Stimulated activated CD4-positive, alpha-beta T cell treated with anti-CD3 and anti-CD28 coated beads, Interleukin-15, amount 100 ng/mL, for 24 hours (primary cell): ENCODE data around the gene ARMC3.
"Not testable (repeated sequence)": the region's sequence is repeated elsewhere in the genome, so short reads cannot be mapped to it uniquely, and the experiment has no call there.

ENCODE experiments used
- DNase-seq: peaks from one replicate; pipeline ENCODE4 v3.0.0-alpha.2; 2020

ARMC3 gene

GRCh38 chr10:23053036-23053435 lies 125.2 kb downstream of the ARMC3 start:
- DNase-seq: no peak

- DNase-seq: no peak
Measured at GRCh38 chr10:23055424-23056185, 127.8 kb downstream of the ARMC3 start.

DNA sequence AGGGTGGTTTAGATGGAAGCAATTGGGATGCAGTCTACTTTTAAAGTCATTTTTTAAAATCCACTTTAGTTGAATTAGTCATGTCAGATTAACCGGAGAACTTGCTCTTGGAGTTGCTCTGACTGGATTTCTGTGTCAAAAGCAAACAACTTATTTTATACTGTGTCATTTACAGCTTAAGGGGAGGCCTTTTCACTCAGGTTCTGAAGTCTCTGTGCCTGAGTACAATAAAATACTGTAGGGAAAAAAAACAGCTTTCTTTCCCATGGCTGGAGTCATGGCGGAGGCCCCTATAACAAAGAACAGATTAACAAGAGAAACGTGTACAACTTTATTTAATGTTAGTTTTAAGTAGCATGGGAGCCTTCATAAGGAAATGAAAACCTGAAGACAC lies 128.3 kb downstream of the ARMC3 start:
- no peak for DNase-seq

DNA sequence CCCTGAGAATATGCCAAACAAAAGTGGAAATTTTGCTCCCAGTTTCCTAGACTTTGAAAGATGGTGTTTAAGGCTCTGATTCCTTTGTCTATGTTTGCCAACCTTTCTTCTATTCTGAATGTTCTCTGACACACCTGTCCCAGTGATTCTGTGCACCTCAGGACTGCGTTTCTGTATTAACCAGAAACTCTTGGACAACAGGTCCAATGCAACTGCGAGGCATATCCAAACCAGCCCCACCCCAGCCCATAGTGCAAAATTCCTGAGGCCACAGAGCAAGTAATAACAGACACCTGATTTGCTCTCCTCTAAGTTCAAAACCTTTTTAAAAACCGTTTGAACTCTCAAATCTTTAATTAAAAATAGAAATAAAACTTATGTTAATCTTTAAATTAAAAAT lies 130.5 kb downstream of the ARMC3 start:
- no peak for DNase-seq

DNA sequence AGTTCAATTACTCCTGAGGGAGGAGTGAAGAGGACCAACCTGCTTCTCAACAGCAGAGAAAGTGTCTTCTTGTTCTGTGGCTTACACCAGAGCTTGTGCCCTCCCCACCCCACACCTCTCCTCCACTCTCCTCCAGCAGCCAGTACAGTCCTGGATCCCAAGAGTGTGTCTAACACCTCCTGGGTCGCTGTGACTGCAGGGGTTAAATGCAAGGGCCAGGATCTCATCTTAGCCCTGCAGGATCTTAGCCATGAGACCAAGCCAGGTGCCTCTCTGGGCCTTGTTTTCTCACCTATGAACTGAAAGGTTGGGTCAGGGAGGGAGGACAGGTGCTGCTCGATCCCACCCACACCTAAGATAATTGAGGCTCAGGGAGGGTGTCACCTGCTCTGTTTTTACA lies 133.1 kb downstream of the ARMC3 start:
- DNase-seq: no peak

GRCh38 chr10:23063045-23063972 lies 135.5 kb downstream of the ARMC3 start:
- no peak for DNase-seq

DNA sequence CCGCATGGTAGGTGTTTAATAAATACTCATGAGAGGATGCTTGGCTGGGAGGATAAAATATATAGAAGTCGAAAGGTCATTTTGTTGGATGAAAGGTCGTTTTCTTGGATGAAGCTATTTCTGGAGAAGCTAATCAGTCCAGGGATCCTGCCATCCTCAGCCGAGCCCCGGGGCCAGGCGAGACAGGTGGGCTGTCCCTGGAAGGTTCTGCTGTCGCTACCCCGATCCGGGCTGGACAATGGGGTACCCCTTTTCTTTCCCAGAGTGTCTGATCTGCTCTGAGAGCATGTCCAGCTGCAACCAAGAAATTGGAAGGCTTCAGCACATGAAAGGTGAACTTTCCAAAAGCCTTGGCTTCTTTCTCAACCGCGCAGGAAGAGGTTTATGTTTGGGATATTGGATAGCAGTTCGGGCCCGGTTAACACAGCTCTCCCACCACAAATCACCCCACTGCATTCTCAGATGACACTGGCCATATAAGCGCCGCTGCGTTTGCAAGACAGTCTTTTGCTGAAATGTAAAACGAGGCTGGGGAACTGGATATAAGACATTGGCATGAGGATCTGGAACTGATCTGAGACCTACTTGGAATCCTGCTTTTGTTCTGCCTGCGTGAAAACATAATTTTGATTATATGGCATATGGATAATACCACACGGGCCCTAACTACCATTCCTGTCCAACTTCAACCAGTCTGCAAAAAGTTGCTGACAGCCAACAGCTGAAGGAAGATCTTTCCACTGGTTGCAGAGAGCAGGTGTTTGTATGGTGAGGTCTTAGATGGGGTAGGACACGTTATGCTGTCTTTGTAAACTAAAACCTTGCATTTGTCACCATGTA lies 136.3 kb downstream of the ARMC3 start:
- DNase-seq: no peak

DNA sequence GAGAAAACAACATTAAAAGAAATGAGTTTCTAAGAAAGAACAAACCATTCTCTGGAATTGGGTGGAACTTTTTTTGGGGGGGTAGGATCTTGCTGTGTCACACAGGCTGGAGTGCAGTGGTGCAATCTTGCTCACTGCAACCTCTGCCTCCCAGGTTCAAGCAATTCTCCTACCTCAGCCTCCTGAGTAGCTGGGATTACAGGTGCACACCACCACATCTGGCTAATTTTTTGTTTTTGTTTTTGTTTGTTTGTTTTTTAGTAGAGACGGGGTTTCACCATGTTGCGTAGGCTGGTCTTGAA lies 136.9 kb downstream of the ARMC3 start:
- not testable (repeated sequence) for DNase-seq

DNA sequence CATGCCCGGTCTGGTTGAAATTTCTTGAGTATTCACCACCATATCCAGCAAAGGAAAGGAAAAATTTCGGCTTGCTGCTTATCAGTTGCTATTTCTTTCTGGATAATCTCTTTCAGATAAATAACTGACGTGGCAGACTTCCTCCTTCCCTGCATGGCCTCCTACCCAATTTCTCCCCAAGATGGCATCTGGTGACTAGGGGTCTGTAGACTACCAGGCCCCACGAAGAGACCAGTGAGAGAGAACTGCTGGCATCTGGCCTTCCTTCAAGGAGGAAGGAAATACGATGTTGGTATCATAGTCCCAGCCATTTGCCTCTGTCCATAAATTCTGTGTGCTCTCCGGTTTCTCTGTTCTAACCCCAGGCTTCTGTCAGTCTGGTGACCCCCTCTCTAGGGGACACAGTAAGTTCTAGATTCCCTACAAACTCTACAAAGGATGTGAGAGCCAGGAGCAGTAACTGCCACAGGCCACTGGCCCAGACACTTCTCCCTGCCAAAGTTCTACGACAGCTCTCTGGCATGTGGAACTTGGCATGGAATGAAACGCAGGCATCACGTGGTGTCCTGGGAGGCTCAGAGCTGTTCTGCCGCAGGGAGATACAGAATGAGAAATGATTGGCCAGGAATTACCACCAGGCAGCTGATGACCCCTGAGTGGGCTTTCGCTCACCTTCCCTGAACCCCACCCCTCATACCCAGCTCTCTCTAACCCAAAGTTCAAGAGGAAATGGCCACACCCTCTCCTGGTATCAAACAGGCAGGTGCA lies 137.5 kb downstream of the ARMC3 start:
- no peak for DNase-seq

GRCh38 chr10:23067337-23067736 lies 139.5 kb downstream of the ARMC3 start:
- no peak for DNase-seq

- DNase-seq: peak; percentile 77
Measured at GRCh38 chr10:23067939-23068775, 140.3 kb downstream of the ARMC3 start.

DNA sequence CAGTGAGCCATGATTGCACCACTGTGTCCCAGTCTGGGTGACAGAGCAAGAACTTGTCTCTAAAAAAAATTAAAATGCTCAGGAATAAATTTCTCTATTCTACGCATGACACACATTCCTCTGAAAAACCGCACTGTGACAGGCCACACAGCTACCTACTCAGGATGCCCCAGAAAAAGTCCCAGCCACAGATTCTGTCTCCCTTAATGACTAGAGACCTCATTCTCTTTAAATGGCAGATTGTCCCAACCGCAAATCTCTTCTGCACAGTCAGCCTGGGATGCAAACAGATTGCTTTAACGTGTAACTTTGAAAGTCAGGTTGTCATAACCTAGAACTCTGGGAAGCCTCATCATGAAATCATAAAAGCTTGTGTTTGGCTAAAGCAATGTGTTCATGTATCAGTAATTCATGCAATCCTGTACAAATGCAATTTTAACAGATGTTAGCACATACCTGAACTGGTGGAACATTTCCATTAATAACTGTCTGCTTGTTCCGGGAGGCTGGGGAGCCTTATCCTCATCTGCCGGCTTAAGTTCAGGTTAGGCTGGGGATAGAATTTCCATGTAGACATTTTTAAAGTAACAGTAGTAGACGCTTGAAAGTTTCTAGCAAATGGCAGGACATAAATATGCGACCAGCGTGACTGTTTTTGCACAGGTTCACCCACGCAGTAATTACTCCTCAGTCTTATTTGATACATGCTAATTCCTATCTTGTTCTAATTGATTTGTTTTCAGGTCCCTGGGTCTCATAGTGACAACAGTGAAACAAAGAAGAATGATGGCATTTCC lies 141.4 kb downstream of the ARMC3 start:
- DNase-seq: no peak

GRCh38 chr10:23070092-23070912 lies 142.4 kb downstream of the ARMC3 start:
- not testable (repeated sequence) for DNase-seq

GRCh38 chr10:23070913-23071218 lies 143.0 kb downstream of the ARMC3 start:
- no peak for DNase-seq

- DNase-seq: not testable (repeated sequence)
Measured at GRCh38 chr10:23072593-23072992, 144.7 kb downstream of the ARMC3 start.

GRCh38 chr10:23073527-23073926 lies 145.7 kb downstream of the ARMC3 start:
- no peak for DNase-seq

GRCh38 chr10:23075672-23076071 lies 147.8 kb downstream of the ARMC3 start:
- DNase-seq: no peak

GRCh38 chr10:23078114-23078513 lies 150.3 kb downstream of the ARMC3 start:
- no peak for DNase-seq

- no peak for DNase-seq
Measured at GRCh38 chr10:23079700-23080099, 151.8 kb downstream of the ARMC3 start.

GRCh38 chr10:23080262-23080661 lies 152.4 kb downstream of the ARMC3 start:
- DNase-seq: no peak
